NCI-H748 (cell line): ENCODE results near the gene MTHFD2L.

Source experiments
- DNase-seq: peaks from one replicate; lab custom pipeline; 2025; ENCODE audit not compliant: unreplicated experiment; lab: John Stamatoyannopoulos, UW

The MTHFD2L gene

DNA sequence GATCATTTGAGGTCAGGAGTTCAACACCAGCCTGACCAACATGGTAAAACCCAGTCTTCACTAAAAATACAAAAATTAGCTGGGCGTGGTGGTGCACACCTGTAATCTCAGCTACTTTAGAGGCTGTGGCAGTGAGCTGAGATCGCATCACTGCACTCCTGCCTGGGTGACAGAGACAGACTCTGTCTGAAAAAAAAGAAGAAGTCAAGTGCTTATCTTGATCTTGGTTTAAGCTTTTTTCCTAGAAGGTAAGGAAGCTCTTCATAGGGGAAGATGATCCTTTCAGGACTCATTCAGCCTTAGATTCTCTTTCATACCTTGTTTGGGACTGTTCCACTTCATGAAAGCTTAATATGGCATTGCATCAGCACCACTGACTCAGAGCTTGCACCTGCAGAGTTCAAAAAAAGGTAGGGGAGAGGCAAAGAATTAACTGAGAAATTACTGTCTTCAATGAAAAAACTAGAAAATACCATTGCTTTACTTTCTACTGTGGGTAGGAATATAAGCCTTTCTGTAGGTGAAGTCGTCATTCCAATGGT is 79.6 kb downstream of the MTHFD2L start:
- no peak for DNase-seq

DNA sequence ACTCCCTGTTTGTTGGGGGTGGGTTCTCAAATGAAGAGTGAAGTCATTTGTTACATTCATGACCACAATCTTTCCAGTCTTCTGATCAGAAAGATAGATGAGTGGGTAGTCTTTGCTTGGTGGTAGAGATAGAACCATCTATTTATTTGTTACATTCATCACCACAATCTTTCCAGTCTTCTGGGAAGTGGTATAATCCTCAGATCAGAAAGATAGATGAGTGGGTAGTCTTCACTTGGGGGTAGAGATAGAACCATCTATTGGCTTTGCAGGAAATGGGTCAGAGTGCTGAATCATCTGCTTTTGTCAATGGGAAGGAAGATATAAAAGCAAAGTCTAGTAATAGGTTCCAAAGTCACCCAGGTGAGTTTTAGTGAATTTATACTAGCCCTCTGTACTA is 86.1 kb downstream of the MTHFD2L start:
- no peak for DNase-seq

DNA sequence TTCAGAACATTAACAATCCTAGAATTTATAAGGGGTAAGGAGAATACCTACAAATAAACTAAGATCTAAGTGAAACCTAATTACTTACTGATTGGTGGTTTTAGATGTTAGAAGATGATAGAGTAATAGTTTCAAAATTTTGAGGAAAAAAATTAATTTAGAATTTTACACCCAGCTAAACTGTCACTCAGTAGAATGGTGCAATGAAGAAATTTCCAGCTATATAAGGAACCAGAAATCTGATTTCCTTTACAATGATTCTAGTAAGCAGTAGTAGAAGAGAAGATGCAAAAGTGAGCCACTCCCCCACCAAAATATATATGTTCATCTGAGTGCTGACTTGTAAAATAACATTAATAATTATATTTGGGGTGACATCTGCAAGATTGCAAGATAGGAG is 95.0 kb downstream of the MTHFD2L start:
- no peak for DNase-seq

DNA sequence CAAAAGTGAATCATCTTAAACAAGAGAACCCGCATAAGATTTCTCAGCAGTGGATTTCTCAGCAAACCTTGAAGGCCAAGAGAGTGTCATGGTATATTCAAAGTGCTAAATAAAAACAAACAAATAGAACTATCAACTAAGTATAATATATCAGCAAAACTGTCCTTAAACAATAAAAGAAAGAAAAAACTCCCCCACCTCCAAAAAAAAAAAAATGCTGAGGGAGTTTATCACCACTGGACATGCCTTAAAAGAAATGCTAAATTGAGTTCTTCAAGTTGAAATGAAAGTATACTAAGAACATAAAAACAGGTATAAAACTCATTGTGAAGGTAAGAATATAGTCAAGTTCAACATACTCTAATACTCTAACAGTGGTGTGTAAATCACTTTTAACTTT is 96.5 kb downstream of the MTHFD2L start:
- no peak for DNase-seq

DNA sequence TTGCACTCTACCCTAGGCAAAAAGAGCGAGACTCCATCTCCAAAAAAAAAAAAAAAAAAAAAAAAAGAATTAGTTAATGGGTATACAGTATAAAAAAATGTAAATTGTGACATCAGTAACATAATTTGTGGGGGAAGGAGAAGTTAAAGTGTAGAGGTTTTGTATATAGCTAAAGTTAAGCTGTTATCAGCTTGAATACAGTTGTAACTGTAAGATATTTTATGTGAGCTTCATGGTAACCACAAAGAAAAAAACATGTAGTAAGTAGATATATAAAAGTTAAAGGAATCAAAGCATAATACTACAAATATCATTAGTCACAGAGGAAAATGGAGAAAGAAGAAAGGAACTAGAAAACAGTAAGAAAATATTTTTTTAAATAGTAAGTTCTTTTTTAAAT is 97.2 kb downstream of the MTHFD2L start:
- no peak for DNase-seq

DNA sequence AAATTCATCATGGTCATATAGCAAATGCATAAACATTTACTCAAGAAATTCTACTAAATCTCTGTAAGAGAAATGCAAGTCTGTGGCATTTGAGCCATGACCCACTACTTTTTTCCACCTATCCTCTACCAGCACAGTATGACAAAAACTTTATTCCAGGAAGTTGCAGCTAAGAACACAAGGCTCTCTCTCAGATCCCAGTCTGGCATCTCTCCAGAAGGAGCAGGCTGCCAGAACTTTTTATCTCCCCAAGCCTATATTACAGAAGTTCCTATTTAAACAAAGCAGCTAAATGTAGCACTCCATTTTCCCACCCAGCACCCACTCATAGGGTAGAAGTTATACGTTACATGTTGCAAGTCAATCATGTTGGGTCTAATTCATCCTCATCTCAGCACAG is 101.0 kb downstream of the MTHFD2L start:
- DNase-seq, result no peak

DNA sequence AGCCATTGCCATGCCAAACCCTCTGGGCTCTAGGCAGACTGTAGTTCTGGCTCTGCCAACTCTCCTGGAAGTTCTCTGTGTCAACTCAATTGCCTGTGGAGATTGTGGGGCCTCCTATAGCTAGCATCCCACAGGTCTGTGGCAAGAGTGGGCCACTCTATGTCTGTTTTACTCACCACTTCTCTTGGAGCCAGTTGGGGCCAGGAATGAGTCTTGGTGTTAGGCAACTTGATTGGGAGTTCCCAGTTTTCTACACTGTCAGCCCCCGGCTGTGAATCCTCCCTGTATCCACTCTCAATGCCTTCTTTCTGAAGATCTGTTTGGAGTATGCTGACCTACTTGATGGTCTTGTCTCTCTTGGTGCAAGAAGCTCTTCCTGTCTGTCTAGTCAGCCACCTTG is 102.1 kb downstream of the MTHFD2L start:
- DNase-seq, result no peak

DNA sequence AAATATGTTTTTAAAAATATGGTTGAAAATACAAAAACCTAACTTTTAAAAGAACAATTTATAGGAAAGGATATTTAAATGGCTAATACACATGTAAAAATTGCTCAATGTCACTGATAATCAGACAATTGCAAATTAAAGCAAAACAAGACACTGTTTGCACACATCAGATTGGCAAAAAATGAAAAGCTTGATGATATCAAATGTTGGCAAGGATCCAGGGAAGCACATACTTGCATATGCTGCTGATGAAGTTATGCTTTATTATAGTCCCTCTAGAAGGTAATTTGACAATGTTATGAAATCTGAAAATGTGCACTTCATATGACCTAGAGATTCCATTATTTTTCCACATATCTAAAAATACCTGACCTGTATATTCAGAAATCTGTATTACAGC is 104.6 kb downstream of the MTHFD2L start:
- DNase-seq, result no peak

DNA sequence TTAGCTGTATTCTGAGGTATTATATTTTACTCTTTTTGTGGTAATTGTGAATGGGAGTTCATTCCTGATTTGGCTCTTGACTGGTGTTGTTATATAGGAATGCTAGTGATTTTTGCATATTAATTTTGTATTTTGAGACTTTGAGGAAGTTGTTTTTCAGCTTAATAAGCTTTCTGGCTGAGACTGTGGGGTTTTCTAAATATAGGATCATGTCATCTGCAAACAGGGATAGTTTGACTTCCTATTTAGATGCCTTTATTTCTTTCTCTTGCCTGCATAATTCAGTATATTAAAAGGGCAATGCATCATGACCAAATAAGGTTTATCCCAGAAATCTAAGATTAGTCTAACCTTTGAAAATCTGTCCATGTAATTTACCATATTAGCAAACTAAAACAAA is 105.6 kb downstream of the MTHFD2L start:
- no peak for DNase-seq

DNA sequence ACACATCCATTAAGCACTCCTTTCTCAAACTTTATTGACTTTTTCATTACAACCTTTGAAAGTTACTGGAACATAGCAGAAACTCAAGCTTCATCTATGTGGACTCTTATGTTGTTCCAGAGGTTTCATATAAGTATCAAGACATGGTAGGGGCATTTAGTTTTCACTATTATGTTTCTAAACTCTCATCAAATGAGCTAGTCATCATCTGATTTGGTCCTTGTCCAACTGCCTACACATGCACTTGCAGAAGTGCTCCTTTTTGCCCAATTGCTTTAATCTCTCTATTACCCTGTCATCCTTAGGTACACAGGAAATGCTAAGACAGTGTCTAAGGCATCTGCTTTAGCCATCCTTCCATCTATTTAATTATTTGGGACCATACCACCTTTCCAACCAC is 108.2 kb downstream of the MTHFD2L start:
- DNase-seq, result no peak

DNA sequence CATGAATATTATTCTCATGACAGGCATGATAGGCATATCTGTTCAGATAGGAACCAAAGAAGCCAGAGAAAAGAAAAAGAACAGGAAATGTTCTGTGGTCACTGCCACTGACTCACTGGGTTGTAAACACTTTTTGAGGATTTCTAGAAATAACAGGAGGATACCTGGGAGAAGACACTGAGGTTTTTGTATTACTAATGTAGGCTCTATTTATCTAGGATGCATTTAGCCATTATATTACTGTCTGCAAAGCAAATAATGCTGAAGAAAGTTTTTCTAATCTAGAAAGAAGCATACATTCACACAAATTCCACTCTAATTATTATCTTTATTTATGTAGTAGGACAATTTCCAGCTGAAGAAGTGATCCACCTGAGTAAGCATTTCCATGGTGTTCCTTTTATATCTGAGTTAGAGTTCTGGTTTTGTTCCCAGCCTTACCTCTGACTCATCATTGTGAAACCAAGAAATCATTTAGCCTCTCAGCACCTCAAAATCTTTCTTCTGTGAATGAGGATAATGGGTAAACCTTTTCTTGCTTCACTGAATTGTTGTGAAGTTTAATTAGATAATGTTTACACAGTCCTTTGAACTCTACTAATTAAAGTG is 110.2 kb downstream of the MTHFD2L start:
- DNase-seq, result no peak

DNA sequence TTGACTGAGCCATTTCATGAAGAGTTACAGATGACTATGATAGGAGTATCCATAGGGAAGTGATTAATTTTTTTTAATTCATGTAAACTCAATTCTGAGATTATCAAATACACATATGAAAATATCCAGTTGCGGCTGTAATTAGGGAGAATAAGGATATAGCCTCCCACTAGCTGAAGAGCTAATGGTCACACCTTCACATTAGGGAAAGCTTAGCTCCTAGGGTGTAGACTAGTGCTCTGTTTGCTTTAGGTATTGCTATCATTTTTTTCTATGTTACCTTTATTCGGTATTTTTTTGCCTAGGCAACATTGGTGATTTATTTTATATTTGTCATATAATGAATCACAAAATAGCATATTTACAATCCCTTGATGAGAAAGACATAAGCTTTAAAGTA is 110.7 kb downstream of the MTHFD2L start:
- no peak for DNase-seq

DNA sequence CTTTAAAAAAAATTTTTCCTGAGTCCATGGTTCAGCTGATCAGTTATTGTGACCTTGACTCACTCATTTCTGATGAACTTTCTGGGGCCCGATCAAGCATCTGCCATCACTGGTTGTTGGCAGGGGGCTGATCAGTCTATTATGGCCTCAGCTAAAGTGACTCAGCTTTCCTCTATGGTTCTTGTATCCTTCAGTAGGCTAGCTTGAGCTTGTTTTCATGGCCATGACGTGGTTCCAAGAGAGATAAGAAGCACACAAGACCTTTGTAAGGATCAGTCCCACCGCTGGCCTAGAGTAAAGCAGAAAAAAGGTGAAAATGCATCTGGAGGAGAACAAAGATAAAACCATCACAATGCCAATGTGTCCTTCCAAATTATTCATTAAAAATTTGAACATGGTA is 120.6 kb downstream of the MTHFD2L start:
- no peak for DNase-seq

DNA sequence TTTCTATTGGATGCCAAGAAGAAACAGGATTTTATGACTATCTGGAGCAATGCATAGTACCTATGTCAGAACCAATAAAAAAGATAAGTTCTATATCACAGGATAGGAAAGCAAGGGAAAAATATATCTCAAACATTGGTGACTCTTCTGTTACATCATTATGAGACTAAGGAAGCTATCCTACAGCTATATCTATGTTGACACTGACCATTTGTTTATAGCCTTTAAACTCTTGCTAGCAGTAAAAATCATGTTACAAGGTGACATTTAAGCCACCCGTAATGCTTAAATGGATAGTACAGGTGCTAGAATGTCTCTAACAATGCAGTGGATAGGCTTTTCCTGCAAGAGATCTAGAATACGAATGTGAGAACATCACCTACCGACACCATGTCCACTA is 121.8 kb downstream of the MTHFD2L start:
- DNase-seq, result no peak

DNA sequence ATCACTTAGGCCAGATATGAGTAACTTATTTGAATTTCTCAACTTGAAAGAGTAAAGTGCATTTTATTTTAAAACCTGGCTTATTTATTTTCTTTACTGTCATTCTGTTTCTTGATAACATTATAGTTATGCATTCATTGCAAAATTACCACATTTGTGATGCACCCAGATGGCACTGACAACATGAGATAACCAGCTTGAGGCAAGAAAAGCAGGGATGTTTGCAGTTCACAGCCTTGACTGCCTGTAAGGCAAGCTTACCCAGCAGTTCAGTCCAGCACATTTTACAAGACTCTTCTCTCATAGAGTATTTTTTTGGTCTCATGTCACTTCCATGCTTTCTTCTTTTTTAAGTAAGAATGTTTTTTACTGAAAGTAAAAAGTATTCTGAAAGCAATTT is 125.0 kb downstream of the MTHFD2L start:
- no peak for DNase-seq

DNA sequence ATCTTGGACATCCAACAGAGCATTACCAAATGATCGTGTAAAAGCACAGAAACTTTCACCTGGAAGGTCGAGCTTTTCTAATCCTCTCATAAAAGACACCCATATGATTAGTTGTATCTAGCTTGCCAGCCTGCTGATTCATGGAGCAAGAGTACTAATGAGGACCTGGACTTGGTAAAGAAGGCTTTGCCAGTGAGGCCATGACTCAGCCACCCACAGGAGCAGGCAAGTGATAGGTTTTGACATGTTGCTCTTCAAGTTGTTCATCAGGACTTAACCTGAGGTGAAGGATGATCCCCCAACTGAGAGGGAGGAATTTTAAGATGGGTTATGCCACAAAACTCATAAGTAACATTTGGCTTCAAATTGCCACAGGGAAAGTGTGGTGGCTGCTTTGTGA is 125.7 kb downstream of the MTHFD2L start:
- no peak for DNase-seq

DNA sequence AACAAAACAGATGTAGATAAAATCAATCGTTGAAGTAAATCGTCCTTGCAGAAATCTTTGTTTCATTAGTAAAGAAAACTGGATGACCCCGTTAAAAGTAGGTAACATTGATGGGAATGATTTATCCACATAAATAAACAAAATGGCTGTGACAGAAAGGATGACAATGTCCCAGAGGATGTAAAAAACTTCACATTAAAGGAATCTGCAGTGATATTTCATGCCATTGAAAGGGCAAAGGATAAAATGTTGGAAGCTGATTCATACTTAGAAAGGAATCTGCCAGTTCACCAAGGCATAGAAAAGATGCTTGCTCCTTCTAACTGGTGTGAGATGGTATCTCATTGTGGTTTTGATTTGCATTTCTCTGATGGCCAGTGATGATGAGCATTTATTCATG is 126.1 kb downstream of the MTHFD2L start:
- DNase-seq, result no peak

DNA sequence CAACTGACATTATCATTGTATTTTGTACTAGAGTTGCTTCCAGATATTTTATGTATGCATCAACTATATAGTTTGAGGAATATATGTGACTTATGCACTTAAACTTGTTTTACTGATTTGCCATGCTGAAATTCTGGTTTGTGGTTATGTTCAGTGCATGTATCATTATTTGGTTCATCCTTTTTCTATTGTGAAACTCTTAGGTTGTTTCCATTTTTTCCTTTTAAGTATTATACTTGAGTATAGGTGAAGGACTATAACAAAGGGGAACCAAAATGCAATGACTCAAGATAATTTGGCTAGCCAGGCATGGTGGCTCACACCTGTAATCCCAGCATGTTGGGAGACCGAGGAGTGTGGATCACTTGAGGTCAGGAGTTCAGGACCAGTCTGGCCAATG is 129.2 kb downstream of the MTHFD2L start:
- no peak for DNase-seq

DNA sequence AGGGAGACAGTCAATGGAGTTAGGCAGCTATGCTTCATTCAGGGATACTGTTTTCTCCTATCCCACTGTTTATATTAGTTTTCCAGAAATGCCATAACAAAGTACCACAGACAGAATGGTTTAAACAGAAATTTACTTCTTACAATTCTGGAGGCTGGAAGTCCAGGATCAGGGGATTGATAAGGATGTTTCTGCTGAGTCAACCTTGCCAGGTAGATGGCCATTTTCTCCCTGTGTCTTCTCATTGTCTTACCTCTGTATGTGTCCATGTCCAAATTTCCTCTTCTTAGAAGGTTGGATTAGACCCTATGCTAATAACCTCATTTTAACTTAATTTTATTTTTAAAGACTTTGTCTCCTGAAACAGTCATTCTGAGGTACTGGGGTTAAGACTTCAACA is 129.9 kb downstream of the MTHFD2L start:
- DNase-seq, result no peak

DNA sequence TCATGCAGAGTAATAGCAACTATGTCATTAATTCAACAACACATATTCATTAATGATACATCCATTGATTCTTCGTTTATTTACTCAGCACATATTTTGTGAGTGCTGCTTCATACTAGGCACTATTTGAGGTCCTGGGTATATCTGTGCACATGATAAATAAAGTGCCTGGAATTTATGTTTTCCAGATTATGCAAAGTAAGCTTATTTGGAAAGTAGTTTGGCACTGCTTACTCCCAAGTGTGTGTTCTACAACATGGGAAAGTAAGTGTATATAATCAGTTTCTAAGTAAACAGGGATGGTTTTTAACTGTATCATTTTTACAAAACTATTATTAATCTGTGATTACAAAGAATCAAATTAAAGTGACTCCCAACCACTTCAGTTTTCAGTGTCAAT is 133.6 kb downstream of the MTHFD2L start:
- DNase-seq, result no peak

DNA sequence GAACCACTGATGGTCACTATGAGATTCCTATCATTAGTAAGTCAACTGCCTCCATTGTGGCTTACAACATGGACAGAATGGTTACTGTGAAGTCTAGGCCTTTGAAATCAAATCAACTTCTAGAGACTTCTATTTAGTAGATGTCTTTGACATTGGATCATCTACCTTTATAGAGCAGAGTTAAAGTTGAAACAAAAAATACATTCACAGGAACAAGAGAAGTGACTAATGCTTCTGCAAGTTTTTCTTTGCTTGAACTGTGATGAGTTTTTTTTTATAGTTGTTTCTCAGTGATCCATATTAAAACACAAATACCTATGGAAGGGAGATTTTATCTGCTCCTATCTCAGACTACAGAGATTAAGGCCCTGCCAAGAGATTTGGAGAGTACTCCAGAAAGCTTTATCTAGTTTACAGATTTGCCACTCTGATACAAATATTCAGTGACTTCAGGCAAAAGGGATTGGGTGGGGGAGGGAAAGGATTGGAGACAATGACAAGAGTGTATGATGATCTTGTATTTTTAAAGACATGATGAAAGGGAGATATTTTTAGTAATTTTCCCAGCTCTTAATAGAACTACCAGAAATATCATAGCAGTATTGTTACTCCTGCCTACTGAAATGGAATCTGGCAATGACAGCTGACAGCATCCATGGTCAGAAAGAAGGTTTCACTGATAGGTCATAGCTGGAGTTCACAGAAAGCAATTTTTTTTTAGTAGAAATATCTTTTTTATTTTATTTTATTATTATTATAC is 134.4 kb downstream of the MTHFD2L start:
- DNase-seq, result no peak

DNA sequence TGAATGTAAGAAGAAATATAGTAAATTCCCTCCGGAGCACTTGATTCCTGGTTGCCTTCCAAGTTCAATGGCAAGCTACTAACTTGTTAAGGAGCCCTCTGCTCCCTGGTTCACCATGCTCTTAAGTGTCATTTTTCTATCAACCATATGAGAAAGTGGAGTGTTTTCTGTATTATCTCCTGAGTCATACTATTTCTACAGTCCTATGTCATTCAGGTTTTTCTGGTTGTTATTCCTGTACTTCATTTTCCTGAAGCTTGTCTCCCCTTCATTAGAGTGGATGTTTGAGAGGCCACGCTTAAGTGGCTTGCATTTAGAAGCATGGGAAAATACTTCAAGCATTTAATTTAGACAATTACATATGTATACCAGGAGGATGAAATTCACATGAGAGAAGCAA is 135.6 kb downstream of the MTHFD2L start:
- no peak for DNase-seq

DNA sequence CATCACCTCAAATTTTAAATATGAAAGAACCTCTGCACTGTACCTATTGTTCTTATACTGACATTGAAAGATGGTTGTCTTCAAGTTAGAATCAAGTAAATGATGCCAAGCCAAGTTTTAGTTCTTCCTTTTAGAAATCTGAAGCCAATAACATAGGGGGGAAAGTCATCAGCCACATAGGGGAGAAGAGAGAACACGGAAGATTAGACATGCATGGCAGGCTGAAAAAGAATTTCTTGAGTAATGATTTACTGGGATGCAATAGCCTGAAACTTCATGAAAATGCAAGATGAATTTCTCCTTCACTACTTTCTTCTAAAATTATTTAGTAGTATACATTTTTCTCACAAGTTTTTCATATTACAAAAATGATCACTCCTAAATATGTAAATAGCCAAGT is 136.8 kb downstream of the MTHFD2L start:
- DNase-seq, result no peak
